ENCODE data around the gene BDKRB1. TPM values are rescaled to one million over a fixed set of nuclear protein-coding genes. Genes with fewer than 3 reads are reported as not detected.

BDKRB1 gene
- total and polyA plus RNA-seq, 11 donors, result 0.08 to 1.7 (median 0.79) TPM; not detected in 7

- Histone ChIP-seq H3K4me1 (peaks cover 0 to 10% (median 0%) of the 10 kb centered on the region in 12 donors), H3K9me3 (peaks cover 0 to 18% (median 10%) of the 10 kb centered on the region in 12 donors), H3K27me3 (no peaks in the 10 kb centered on the region), H3K27ac (no peak overlapping the region), H3K4me3 (no peak overlapping the region), H3K36me3 (peaks cover 0 to 14% (median 7%) of the 10 kb centered on the region in 9 donors)
- no peak for TF ChIP-seq POLR2A (IDR thresholded peaks at IDR 0.05)
- TF ChIP-seq CTCF (IDR thresholded peaks at IDR 0.05), result no peak
- no peak for DNase-seq
- ATAC-seq, result no peak
- intact Hi-C loops (cut with DNase I), result loop anchor here in 9 of 10 donors (2.0 to 10.0 kb wide), 6 partner anchors 279 to 721 kb away; no protein-coding TSS in a partner anchor
- 91 to 100% (median 95%) methylated on average over 1 of the region's 1 CpG for WGBS, 4 donors
Observed at GRCh38 chr14:96277890-96278289, 21.9 kb downstream of the BDKRB1 start.

GRCh38 chr14:96279564-96279963, 23.6 kb downstream of the BDKRB1 start:
- intact Hi-C loops (cut with DNase I), result loop anchor here in 8 of 10 donors (5.0 to 10.0 kb wide), 5 partner anchors 282 to 722 kb away; no protein-coding TSS in a partner anchor
- no peak overlapping the region for H3K27ac ChIP-seq

GRCh38 chr14:96280104-96280503, 24.1 kb downstream of the BDKRB1 start:
- no peak overlapping the region for H3K27ac ChIP-seq
- no peak for DNase-seq

More at GRCh38 chr14:96279564-96279963, 23.6 kb downstream of the BDKRB1 start:
- Histone ChIP-seq H3K9me3 (peaks cover 0 to 18% (median 10%) of the 10 kb centered on the region in 12 donors), H3K36me3 (peaks cover 0 to 31% (median 20%) of the 10 kb centered on the region in 9 donors), H3K4me3 (no peak overlapping the region), H3K4me1 (peaks cover 0 to 10% (median 0%) of the 10 kb centered on the region in 12 donors), H3K27me3 (no peaks in the 10 kb centered on the region)
- ATAC-seq, result no peak
- no peak for TF ChIP-seq POLR2A (IDR thresholded peaks at IDR 0.05)
- TF ChIP-seq CTCF (IDR thresholded peaks at IDR 0.05), result no peak
- WGBS, 4 donors, result 75 to 83% (median 77%) methylated on average over 8 of the region's 8 CpGs
- no peak for DNase-seq

GRCh38 chr14:96281486-96281885, 25.5 kb downstream of the BDKRB1 start:
- no peaks in the 10 kb centered on the region for H3K27me3 ChIP-seq
- H3K4me3 ChIP-seq, result no peak overlapping the region
- H3K4me1 ChIP-seq, result peaks cover 0 to 3% (median 0%) of the 10 kb centered on the region in 12 donors
- 51 to 70% (median 64%) methylated on average over 4 of the region's 4 CpGs for WGBS, 4 donors
- TF ChIP-seq POLR2A (IDR thresholded peaks at IDR 0.05), result no peak
- no peak for TF ChIP-seq CTCF (IDR thresholded peaks at IDR 0.05)
- H3K27ac ChIP-seq, result no peak overlapping the region
- intact Hi-C loops (cut with DNase I), result no loop called here
- ATAC-seq (no peak), DNase-seq (no peak)
- H3K36me3 ChIP-seq, result peaks cover 0 to 50% (median 33%) of the 10 kb centered on the region in 9 donors
- H3K9me3 ChIP-seq, result peaks cover 0 to 18% (median 10%) of the 10 kb centered on the region in 12 donors

More at GRCh38 chr14:96280104-96280503, 24.1 kb downstream of the BDKRB1 start:
- intact Hi-C loops (cut with DNase I), result no loop called here
- ATAC-seq, result no peak
- peaks cover 0 to 18% (median 10%) of the 10 kb centered on the region in 12 donors for H3K9me3 ChIP-seq
- no peak overlapping the region for H3K4me3 ChIP-seq
- no peak for TF ChIP-seq POLR2A (IDR thresholded peaks at IDR 0.05)
- no peak for TF ChIP-seq CTCF (IDR thresholded peaks at IDR 0.05)
- 92 to 100% (median 96%) methylated on average over 2 of the region's 2 CpGs for WGBS, 4 donors
- peaks cover 0 to 36% (median 25%) of the 10 kb centered on the region in 9 donors for H3K36me3 ChIP-seq
- peaks cover 0 to 10% (median 0%) of the 10 kb centered on the region in 12 donors for H3K4me1 ChIP-seq
- H3K27me3 ChIP-seq, result no peaks in the 10 kb centered on the region
